SU-DHL-6 (cell line): ENCODE results near the gene MYRFL.
"Not testable (repeated sequence)": the region's sequence is repeated elsewhere in the genome, so short reads cannot be mapped to it uniquely, and the experiment has no call there.

ENCODE experiments used
- H2AFZ ChIP-seq: fragments of 200-600 bp; sonication (generic); 2 replicates; pipeline ENCODE4 v1.6.1; 2014; ENCODE audit warnings: low read depth, mild to moderate bottlenecking, moderate library complexity, mixed read lengths, antibody characterized with exemption, low read length; ENCODE audit not compliant: severe bottlenecking
- H3F3A ChIP-seq: fragments of 200-600 bp; shearing (Covaris generic); 2 replicates; pipeline ENCODE4 v1.6.0; 2016; ENCODE audit warnings: antibody characterized with exemption, mild to moderate bottlenecking; ENCODE audit not compliant: insufficient read depth
- H3K27ac ChIP-seq: fragments of 200-600 bp; sonication (generic); 2 replicates; pipeline ENCODE4 v1.5.1; 2016; ENCODE audit warnings: low read depth, mild to moderate bottlenecking, low read length, moderate library complexity, mixed read lengths
- H3K27me3 ChIP-seq: fragments of 200-600 bp; sonication (generic), shearing (Covaris generic); 2 replicates; pipeline ENCODE4 v1.6.0; 2014; ENCODE audit warnings: mild to moderate bottlenecking, low read length
- H3K36me3 ChIP-seq: fragments of 200-600 bp; sonication (generic); 2 replicates; pipeline ENCODE4 v1.6.1; 2014; ENCODE audit warnings: mild to moderate bottlenecking, low read length, mixed read lengths
- H3K4me2 ChIP-seq: fragments of 300-600, 200-600 bp; shearing (Covaris generic), sonication (generic); 2 replicates; pipeline ENCODE4 v1.6.0; 2014; ENCODE audit warnings: low read length, low read depth, mild to moderate bottlenecking; ENCODE audit not compliant: poor library complexity, severe bottlenecking
- H3K4me3 ChIP-seq: fragments of 200-600 bp; sonication (generic); 2 replicates; pipeline ENCODE4 v1.5.1; 2014; ENCODE audit warnings: antibody characterized with exemption, low read length, mild to moderate bottlenecking, mixed read lengths; ENCODE audit not compliant: insufficient read depth, poor library complexity, severe bottlenecking
- H3K79me2 ChIP-seq: fragments of 200-600 bp; sonication (generic); 2 replicates; pipeline ENCODE4 v1.6.1; 2014; ENCODE audit warnings: mild to moderate bottlenecking, low read length, moderate library complexity; ENCODE audit not compliant: insufficient read depth
- H3K9ac ChIP-seq: fragments of 200-600 bp; sonication (generic); 2 replicates; pipeline ENCODE4 v1.7.0; 2014; ENCODE audit warnings: mild to moderate bottlenecking, low read length
- H3K9me2 ChIP-seq: fragments of 200-600 bp; sonication (generic); replicated peaks from 2 replicates; pipeline ENCODE4 v1.6.1; 2014; ENCODE audit warnings: low read length; ENCODE audit not compliant: insufficient read depth
- H3K9me3 ChIP-seq: fragments of 200-600 bp; sonication (generic); 2 replicates; pipeline ENCODE4 v1.6.1; 2014; ENCODE audit warnings: low read length, mixed read lengths; ENCODE audit not compliant: insufficient read depth
- H4K20me1 ChIP-seq: fragments of 200-600 bp; sonication (generic); 2 replicates; pipeline ENCODE4 v1.6.1; 2014; ENCODE audit warnings: low read depth, mild to moderate bottlenecking, antibody characterized with exemption, low read length, moderate library complexity, mixed read lengths
- CTCF ChIP-seq: fragments of 200-600 bp; sonication (generic); IDR thresholded peaks from one replicate; pipeline ENCODE4 v1.5.1; 2017; ENCODE audit warnings: antibody characterized with exemption, mild to moderate bottlenecking, low read length, moderate library complexity; ENCODE audit not compliant: insufficient read depth, poor library complexity, severe bottlenecking
- EZH2phosphoT487 ChIP-seq: fragments of 200-600 bp; sonication (generic), shearing (Covaris generic); conservative IDR thresholded peaks from 2 replicates; pipeline ENCODE4 v1.6.1; 2018; ENCODE audit warnings: mild to moderate bottlenecking, antibody characterized with exemption, low read length, moderate library complexity, mixed read lengths

MYRFL gene

GRCh38 chr12:69844416-69844815 lies 19.4 kb downstream of the MYRFL start:
- H3K79me2 ChIP-seq = no peaks in the 10 kb centered on the region
- no peaks in the 10 kb centered on the region for H3K9me2 ChIP-seq
- no peak overlapping the region for H3K27ac ChIP-seq
- H3K4me2 ChIP-seq = no peak overlapping the region
- H3K27me3 ChIP-seq = no peaks in the 10 kb centered on the region
- no peak for TF ChIP-seq CTCF
- TF ChIP-seq EZH2phosphoT487 = no peak
- no peak overlapping the region for H2AFZ ChIP-seq
- H3K36me3 ChIP-seq = no peaks in the 10 kb centered on the region
- no peaks in the 10 kb centered on the region for H3K9me3 ChIP-seq
- no peaks in the 10 kb centered on the region for H4K20me1 ChIP-seq
- no peak overlapping the region for H3K4me3 ChIP-seq
- H3K9ac ChIP-seq = no peak overlapping the region
- H3F3A ChIP-seq = no peaks in the 10 kb centered on the region

GRCh38 chr12:69844836-69845235 lies 19.8 kb downstream of the MYRFL start:
- H4K20me1 ChIP-seq = no peaks in the 10 kb centered on the region
- no peaks in the 10 kb centered on the region for H3K36me3 ChIP-seq
- H2AFZ ChIP-seq = no peak overlapping the region
- no peak overlapping the region for H3K27ac ChIP-seq
- no peaks in the 10 kb centered on the region for H3K27me3 ChIP-seq
- H3K4me3 ChIP-seq = no peak overlapping the region
- no peaks in the 10 kb centered on the region for H3K9me3 ChIP-seq
- no peak for TF ChIP-seq EZH2phosphoT487
- no peak overlapping the region for H3K9ac ChIP-seq
- H3F3A ChIP-seq = no peaks in the 10 kb centered on the region
- H3K9me2 ChIP-seq = no peaks in the 10 kb centered on the region
- no peaks in the 10 kb centered on the region for H3K79me2 ChIP-seq
- H3K4me2 ChIP-seq = no peak overlapping the region

- no peak overlapping the region for H2AFZ ChIP-seq
- H3K36me3 ChIP-seq = no peaks in the 10 kb centered on the region
- no peaks in the 10 kb centered on the region for H3K9me3 ChIP-seq
- no peaks in the 10 kb centered on the region for H3K79me2 ChIP-seq
- no peak overlapping the region for H3K4me3 ChIP-seq
- no peak for TF ChIP-seq EZH2phosphoT487
- no peak for TF ChIP-seq CTCF
- H3K9ac ChIP-seq = no peak overlapping the region
- H3K27ac ChIP-seq = no peak overlapping the region
- no peaks in the 10 kb centered on the region for H3K27me3 ChIP-seq
- no peak overlapping the region for H3K4me2 ChIP-seq
- no peaks in the 10 kb centered on the region for H3K9me2 ChIP-seq
- no peaks in the 10 kb centered on the region for H4K20me1 ChIP-seq
- H3F3A ChIP-seq = no peaks in the 10 kb centered on the region
Observed at GRCh38 chr12:69846976-69847375, 21.9 kb downstream of the MYRFL start.

- H3K9me3 ChIP-seq = no peaks in the 10 kb centered on the region
- H3K79me2 ChIP-seq = no peaks in the 10 kb centered on the region
- no peak for TF ChIP-seq EZH2phosphoT487
- TF ChIP-seq CTCF = no peak
- no peaks in the 10 kb centered on the region for H3K36me3 ChIP-seq
- no peak overlapping the region for H3K27ac ChIP-seq
- H3K9ac ChIP-seq = no peak overlapping the region
- H3K9me2 ChIP-seq = no peaks in the 10 kb centered on the region
- H3F3A ChIP-seq = no peaks in the 10 kb centered on the region
- H3K4me3 ChIP-seq = no peak overlapping the region
- no peak overlapping the region for H3K4me2 ChIP-seq
- no peaks in the 10 kb centered on the region for H3K27me3 ChIP-seq
- no peak overlapping the region for H2AFZ ChIP-seq
- no peaks in the 10 kb centered on the region for H4K20me1 ChIP-seq
Observed at GRCh38 chr12:69851976-69852375, 26.9 kb downstream of the MYRFL start.

- H3K79me2 ChIP-seq, H3K27me3 ChIP-seq, H3K4me3 ChIP-seq, H3K9me2 ChIP-seq, H3K4me2 ChIP-seq, H2AFZ ChIP-seq, H3K9ac ChIP-seq, H3F3A ChIP-seq, H3K9me3 ChIP-seq, H4K20me1 ChIP-seq, H3K36me3 ChIP-seq, H3K27ac ChIP-seq: not testable (repeated sequence)
Observed at GRCh38 chr12:69853176-69853961, 28.3 kb downstream of the MYRFL start.
